ENCODE results near the gene GIPC2. TPM values are rescaled to one million over a fixed set of nuclear protein-coding genes. Genes with fewer than 3 reads are reported as not detected.
"Not testable (repeated sequence)": the region's sequence is repeated elsewhere in the genome, so short reads cannot be mapped to it uniquely, and the experiment has no call there.

GIPC2 gene, protein sequence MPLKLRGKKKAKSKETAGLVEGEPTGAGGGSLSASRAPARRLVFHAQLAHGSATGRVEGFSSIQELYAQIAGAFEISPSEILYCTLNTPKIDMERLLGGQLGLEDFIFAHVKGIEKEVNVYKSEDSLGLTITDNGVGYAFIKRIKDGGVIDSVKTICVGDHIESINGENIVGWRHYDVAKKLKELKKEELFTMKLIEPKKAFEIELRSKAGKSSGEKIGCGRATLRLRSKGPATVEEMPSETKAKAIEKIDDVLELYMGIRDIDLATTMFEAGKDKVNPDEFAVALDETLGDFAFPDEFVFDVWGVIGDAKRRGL
- 9.0 TPM for total RNA-seq

- peak; percentile 87 for DNase-seq (ENCODE audit: low spot score)
- peak; percentile 89 for ATAC-seq
Measured at GRCh38 chr1:78045926-78046778, at the start of gene GIPC2. GIPC2 (plus strand) TSS chr1:78045966; CDS start chr1:78046095, 129 bp downstream.

- no peak for ATAC-seq
- DNase-seq (ENCODE audit: low spot score): no peak
Measured at GRCh38 chr1:77996734-77997133, 49.0 kb upstream of the GIPC2 start.

- not testable (repeated sequence) for DNase-seq (ENCODE audit: low spot score); ATAC-seq
Measured at GRCh38 chr1:78000536-78000935, 45.2 kb upstream of the GIPC2 start.

GRCh38 chr1:78003070-78003746, 42.6 kb upstream of the GIPC2 start:
- ATAC-seq (no peak), DNase-seq (ENCODE audit: low spot score) (no peak)

- DNase-seq (ENCODE audit: low spot score) (no peak), ATAC-seq (peak; percentile 61)
Measured at GRCh38 chr1:78003882-78004718, 41.7 kb upstream of the GIPC2 start.

DNA sequence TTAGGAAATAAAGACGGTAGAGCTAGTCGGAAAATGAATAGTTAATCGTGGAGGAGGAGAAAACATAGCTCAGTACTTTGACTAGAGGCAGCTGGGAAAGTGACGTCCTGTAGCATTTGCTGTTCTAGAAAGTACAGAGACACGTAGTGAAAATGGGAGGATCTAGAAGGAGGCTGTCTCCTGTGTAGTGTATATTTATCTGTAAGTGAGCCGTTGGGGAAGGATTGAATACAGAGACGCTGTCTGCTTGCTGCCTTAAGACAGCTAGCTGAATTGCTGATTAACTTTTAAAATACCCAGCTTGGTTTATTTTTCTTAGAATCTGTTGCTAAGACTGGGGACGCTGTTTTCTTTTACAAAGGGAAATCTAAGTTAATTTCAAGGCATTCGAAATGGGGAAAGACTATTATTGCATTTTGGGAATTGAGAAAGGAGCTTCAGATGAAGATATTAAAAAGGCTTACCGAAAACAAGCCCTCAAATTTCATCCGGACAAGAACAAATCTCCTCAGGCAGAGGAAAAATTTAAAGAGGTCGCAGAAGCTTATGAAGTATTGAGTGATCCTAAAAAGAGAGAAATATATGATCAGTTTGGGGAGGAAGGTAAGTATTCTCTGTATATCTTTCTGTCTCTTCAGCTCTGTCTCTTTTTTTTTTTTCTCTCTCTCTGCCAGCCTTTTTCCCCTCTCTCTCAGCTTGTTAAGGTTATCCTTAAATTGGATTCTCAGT, 40.9 kb upstream of the GIPC2 start, which contains the start of gene DNAJB4:
Gene DNAJB4 (plus strand): TSS at position 221 of the 729 bp plus-strand sequence. CDS start 172 bp downstream, at position 393.
- peak; percentile 98 for ATAC-seq

GRCh38 chr1:78005448-78005722, 40.4 kb upstream of the GIPC2 start:
- ATAC-seq (no peak), DNase-seq (ENCODE audit: low spot score) (no peak)

More for the DNA sequence above, 40.9 kb upstream of the GIPC2 start, which contains the start of gene DNAJB4:
- DNase-seq (ENCODE audit: low spot score): peak; percentile 74

- DNase-seq (ENCODE audit: low spot score) (no peak), ATAC-seq (peak; percentile 32)
Measured at GRCh38 chr1:78005755-78006154, 40.0 kb upstream of the GIPC2 start.

GRCh38 chr1:78006521-78006920, 39.2 kb upstream of the GIPC2 start:
- no peak for ATAC-seq

DNA sequence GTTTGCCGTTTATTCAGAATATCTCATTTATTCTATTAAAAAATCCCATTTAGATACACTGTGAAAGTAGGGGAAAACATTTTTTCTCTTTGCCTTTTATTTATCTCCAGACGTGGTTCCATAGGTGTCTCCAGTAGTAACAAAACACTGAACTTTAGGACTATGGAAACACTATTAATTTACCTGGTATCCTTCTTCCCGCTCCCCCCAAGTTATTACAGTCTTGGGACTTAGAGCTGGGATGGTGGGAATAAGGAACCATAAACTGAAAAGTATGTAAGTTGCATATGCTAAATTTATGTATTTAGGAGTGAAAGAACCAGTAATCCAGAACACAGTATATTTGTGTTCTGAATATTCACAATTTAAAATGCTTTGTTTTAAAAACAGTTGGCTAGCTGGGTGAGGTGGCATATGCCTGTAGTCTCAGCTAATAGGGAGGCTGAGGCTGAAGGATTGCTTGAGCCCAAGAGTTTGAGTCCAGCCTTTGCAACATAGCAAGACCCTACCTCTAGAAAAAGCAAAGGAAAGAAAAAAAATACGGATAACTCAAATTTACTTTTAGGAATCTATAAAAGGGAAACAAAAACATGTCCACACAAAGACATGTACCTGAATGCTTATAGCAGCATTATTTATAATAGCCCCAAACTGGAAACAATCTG, 38.0 kb upstream of the GIPC2 start:
- DNase-seq (ENCODE audit: low spot score): no peak

More at GRCh38 chr1:78006521-78006920, 39.2 kb upstream of the GIPC2 start:
- DNase-seq (ENCODE audit: low spot score): no peak

DNA sequence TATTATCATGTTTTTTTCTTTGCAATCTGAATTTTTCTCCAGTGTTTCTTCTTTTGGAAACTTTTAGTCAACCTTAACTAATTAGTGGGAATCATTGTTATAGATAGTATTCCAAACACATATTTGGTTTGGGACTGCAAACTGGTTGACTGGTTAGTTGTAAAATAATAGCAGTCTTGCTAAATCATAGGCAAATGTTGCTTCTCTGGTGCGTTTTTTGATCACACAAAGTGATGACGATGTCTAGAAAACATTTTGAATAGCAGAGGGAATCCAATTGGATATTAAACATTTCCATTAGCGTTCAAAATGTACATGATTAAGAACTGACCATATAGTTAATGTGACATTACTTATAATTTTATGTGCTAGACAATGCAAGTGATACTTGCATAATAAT, 36.5 kb upstream of the GIPC2 start:
- DNase-seq (ENCODE audit: low spot score) (no peak), ATAC-seq (no peak)

More for the DNA sequence above, 38.0 kb upstream of the GIPC2 start:
- ATAC-seq: no peak

- ATAC-seq (no peak), DNase-seq (ENCODE audit: low spot score) (no peak)
Measured at GRCh38 chr1:78009836-78010235, 35.9 kb upstream of the GIPC2 start.

DNA sequence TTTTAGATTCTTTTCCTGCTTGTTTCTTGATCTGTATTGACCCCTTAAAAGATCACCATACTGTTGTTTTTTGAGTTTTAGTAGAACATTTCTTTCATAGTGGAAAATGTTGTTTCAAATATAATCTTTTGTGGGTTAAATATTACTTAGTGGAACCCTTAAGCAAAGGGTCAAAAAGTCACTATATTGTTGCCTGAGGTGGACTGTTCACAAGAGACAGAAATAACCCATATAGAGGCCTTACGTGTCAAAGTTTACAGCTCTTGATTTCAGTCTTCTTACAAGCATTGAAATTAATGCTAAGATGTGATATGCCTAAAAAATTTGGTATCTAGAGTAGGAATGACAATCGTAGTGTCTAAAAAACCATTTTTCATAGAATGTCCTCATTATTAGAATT, 34.7 kb upstream of the GIPC2 start:
- ATAC-seq (no peak), DNase-seq (ENCODE audit: low spot score) (no peak)

DNA sequence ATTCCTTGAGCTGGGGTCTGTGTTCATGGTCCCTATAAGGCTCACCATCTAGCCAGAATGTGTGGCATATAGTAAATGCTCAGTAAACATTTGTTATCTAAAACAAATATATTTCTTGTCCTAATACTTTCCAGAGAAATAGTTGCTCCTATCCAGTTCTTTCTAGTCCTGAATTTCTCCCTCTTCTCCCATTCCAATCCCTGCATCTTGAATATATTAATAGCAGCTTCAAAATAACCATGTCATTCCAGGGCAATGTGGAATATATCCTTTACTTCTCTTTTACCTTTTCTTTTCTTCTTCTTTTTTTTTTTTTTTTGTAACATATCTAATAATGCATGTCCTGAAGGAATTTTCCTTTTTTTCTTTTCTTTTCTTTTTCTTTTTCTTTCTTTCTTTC, 30.6 kb upstream of the GIPC2 start:
- ATAC-seq (no peak), DNase-seq (ENCODE audit: low spot score) (no peak)

GRCh38 chr1:78019024-78019423, 26.7 kb upstream of the GIPC2 start:
- ATAC-seq: no peak
- DNase-seq (ENCODE audit: low spot score): no peak

DNA sequence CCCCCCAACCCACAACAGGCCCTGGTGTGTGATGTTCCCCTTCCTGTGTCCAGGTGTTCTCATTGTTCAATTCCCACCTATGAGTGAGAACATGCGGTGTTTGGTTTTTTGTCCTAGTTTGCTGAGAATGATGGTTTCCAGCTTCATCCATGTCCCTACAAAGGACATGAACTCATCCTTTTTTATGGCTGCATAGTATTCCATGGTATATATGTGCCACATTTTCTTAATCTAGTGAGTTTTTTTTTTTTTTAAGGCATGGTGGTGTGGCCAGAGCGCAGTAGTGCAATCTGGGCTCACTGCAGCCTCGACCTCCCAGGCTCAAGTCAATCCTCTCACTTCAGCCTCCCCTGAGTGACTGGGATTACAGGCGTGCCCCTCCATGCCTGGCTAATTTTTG, 24.6 kb upstream of the GIPC2 start:
- ATAC-seq; DNase-seq (ENCODE audit: low spot score): not testable (repeated sequence)

- no peak for DNase-seq (ENCODE audit: low spot score)
- no peak for ATAC-seq
Measured at GRCh38 chr1:78029793-78030192, 16.0 kb upstream of the GIPC2 start.

GRCh38 chr1:78032996-78033796, 12.6 kb upstream of the GIPC2 start:
- ATAC-seq (no peak), DNase-seq (ENCODE audit: low spot score) (no peak)

DNA sequence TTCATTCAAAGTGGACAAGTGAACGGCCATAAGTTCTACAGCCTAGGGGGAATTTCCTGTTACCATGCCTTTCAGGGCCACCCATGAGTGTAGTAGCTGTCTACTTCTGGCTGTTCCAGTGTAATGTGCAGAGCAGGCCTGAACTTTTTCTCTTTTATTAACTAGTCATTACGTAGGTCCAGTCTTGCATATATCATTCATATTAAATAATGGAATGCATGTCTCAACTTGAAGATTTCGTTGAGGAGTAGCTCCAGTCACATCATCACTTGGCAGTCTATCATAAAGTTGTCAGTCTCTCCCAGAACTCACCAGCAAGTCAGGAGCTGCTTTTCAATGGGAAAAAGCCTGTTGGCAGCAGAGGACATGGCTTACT, 12.0 kb upstream of the GIPC2 start:
- no peak for ATAC-seq
- no peak for DNase-seq (ENCODE audit: low spot score)
